Panc1 (cell line): ENCODE data around the gene LMAN1. TPM values are rescaled to one million over a fixed set of nuclear protein-coding genes. Genes with fewer than 3 reads are reported as not detected.

Experiments
- ATAC-seq: fragments of 200-7000 bp; cut with Tn5 transposase; 2 replicates; pipeline ENCODE4 v1.9.1; 2020; ENCODE audit warnings: mild to moderate bottlenecking, moderate library complexity
- BruUV-seq: library from RNA; stranded (reverse); fragments of 400-500 nt; replicated peaks from 2 replicates; lab custom pipeline; 2021; lab: Mats Ljungman, UMichigan
- CTCF ChIA-PET: fragments of 300-600 bp; sonication (Branson Sonifier 250); formaldehyde crosslinking; loops from one replicate; lab custom pipeline; 2022; ENCODE audit warnings: antibody characterized with exemption; lab: Charles Lee
- POLR2A ChIA-PET: fragments of 300-600 bp; sonication (Branson Sonifier 250); formaldehyde crosslinking; loops from one replicate; lab custom pipeline; 2022; ENCODE audit warnings: antibody characterized with exemption; lab: Charles Lee
- DNase-seq: peaks from one replicate; pipeline ENCODE4 v3.0.0-alpha.2; 2010; ENCODE audit warnings: low read depth, low spot score
- H3K27ac ChIP-seq: 2 replicates; pipeline ENCODE4 v1.5.1; 2011; ENCODE audit warnings: mild to moderate bottlenecking, low read length, inconsistent platforms
- H3K27me3 ChIP-seq: fragments of 200-500 bp; sonication (Bioruptor generic); 2 replicates; pipeline ENCODE4 v1.6.0; 2014; ENCODE audit warnings: low read length, inconsistent platforms; ENCODE audit not compliant: control insufficient read depth, insufficient read depth
- H3K36me3 ChIP-seq: fragments of 200-500 bp; sonication (Bioruptor generic); 2 replicates; pipeline ENCODE4 v1.5.1; 2014; ENCODE audit warnings: inconsistent platforms, mild to moderate bottlenecking, low read length, moderate library complexity; ENCODE audit not compliant: control insufficient read depth, insufficient read depth
- H3K4me1 ChIP-seq: 2 replicates; pipeline ENCODE4 v1.5.1; 2011; ENCODE audit warnings: inconsistent platforms, mild to moderate bottlenecking, low read length, moderate library complexity; ENCODE audit not compliant: control insufficient read depth, insufficient read depth
- H3K4me3 ChIP-seq, 2 experiments: 2 replicates each; pipeline ENCODE4 v1.5.1; 2011 to 2012; ENCODE audit warnings: low read depth in 2 of 2, low read length in 2 of 2, mild to moderate bottlenecking in 2 of 2, inconsistent platforms in 1 of 2, moderate library complexity in 1 of 2
- H3K9me3 ChIP-seq: fragments of 200-500 bp; sonication (Bioruptor generic); 2 replicates; pipeline ENCODE4 v1.5.1; 2014; ENCODE audit warnings: low read depth, mild to moderate bottlenecking, inconsistent platforms, low read length, moderate library complexity; ENCODE audit not compliant: control insufficient read depth, insufficient read depth
- POLR2AphosphoS5 ChIP-seq: IDR thresholded peaks from 2 replicates; pipeline ENCODE4 v1.6.1; 2012; ENCODE audit warnings: mild to moderate bottlenecking, low read depth, low read length, moderate library complexity
- SIN3A ChIP-seq: IDR thresholded peaks from 2 replicates; pipeline ENCODE4 v1.6.1; 2012; ENCODE audit warnings: low read depth, mild to moderate bottlenecking, low read length, moderate library complexity, borderline replicate concordance; ENCODE audit not compliant: insufficient read depth
- TCF7L2 ChIP-seq: IDR thresholded peaks from 2 replicates; pipeline ENCODE4 v1.6.1; 2011; ENCODE audit warnings: mild to moderate bottlenecking, low read depth, low read length, inconsistent platforms
- in situ Hi-C: cut with HindIII; loops from 2 replicates; pipeline ENCODE4 v1.10.0; 2016; ENCODE audit warnings: low sequenced_read_pairs, low pct_unique_long_range_greater_than_20kb
- intact Hi-C: fragments of 100-400 bp; cut with micrococcal nuclease; formaldehyde crosslinking; loops from one replicate; pipeline ENCODE4 v1.10.0; 2022; ENCODE audit not compliant: unreplicated experiment
- total RNA-seq: library from RNA; stranded (reverse); gene quantifications from one replicate; pipeline ENCODE4 v1.2.1, GENCODE V29; 2021; ENCODE audit not compliant: unreplicated experiment
- TF ChIP-seq, protein P1 (sequence below), 2 experiments: IDR thresholded peaks; 2 replicates each; pipeline ENCODE4 v1.6.1; 2011 to 2012; ENCODE audit warnings: low read depth in 2 of 2, control low read depth in 1 of 2, low read length in 1 of 2, mild to moderate bottlenecking in 1 of 2, moderate library complexity in 1 of 2; ENCODE audit not compliant: insufficient read depth in 1 of 2
- TF ChIP-seq, protein P2 (sequence below): fragments of 450-650 bp; IDR thresholded peaks from 2 replicates; pipeline ENCODE4 v1.5.1; 2017; ENCODE audit warnings: mild to moderate bottlenecking

The LMAN1 gene
- total RNA-seq, 1 experiment from 2014 or later: 60.8 TPM

DNA sequence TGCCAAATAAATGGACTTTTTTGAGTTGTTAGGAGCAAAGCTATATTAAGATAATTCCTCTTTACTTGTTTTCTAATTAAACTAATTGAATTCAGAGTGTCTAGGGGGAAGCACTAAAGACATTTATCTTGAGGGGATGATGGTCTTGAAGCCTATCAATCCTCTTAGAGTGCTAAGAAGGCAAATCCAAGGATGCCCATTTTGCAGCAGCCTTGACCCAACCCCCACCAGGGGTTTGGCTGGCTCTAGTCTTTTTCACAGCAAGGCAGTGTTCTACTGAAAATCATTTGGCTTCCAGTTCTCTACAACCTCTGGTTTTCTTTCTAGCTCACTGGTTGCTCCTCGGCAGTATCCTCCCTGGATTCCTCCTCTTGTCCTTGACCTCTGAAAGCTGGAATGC lies 79.3 kb downstream of the LMAN1 start:
- DNase-seq (no peak), ATAC-seq (no peak)
- no peaks in the 10 kb centered on the region for H3K36me3 ChIP-seq
- CTCF ChIA-PET: no interaction called here
- TF ChIP-seq, protein P1, sequence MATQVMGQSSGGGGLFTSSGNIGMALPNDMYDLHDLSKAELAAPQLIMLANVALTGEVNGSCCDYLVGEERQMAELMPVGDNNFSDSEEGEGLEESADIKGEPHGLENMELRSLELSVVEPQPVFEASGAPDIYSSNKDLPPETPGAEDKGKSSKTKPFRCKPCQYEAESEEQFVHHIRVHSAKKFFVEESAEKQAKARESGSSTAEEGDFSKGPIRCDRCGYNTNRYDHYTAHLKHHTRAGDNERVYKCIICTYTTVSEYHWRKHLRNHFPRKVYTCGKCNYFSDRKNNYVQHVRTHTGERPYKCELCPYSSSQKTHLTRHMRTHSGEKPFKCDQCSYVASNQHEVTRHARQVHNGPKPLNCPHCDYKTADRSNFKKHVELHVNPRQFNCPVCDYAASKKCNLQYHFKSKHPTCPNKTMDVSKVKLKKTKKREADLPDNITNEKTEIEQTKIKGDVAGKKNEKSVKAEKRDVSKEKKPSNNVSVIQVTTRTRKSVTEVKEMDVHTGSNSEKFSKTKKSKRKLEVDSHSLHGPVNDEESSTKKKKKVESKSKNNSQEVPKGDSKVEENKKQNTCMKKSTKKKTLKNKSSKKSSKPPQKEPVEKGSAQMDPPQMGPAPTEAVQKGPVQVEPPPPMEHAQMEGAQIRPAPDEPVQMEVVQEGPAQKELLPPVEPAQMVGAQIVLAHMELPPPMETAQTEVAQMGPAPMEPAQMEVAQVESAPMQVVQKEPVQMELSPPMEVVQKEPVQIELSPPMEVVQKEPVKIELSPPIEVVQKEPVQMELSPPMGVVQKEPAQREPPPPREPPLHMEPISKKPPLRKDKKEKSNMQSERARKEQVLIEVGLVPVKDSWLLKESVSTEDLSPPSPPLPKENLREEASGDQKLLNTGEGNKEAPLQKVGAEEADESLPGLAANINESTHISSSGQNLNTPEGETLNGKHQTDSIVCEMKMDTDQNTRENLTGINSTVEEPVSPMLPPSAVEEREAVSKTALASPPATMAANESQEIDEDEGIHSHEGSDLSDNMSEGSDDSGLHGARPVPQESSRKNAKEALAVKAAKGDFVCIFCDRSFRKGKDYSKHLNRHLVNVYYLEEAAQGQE (IDR thresholded peaks at IDR 0.05; ENCODE audit: insufficient read depth in 1 of 2, low read depth in 2 of 2, low read length in 1 of 2): no peak
- TF ChIP-seq TCF7L2: no peak
- TF ChIP-seq SIN3A: no peak
- TF ChIP-seq, protein P2, sequence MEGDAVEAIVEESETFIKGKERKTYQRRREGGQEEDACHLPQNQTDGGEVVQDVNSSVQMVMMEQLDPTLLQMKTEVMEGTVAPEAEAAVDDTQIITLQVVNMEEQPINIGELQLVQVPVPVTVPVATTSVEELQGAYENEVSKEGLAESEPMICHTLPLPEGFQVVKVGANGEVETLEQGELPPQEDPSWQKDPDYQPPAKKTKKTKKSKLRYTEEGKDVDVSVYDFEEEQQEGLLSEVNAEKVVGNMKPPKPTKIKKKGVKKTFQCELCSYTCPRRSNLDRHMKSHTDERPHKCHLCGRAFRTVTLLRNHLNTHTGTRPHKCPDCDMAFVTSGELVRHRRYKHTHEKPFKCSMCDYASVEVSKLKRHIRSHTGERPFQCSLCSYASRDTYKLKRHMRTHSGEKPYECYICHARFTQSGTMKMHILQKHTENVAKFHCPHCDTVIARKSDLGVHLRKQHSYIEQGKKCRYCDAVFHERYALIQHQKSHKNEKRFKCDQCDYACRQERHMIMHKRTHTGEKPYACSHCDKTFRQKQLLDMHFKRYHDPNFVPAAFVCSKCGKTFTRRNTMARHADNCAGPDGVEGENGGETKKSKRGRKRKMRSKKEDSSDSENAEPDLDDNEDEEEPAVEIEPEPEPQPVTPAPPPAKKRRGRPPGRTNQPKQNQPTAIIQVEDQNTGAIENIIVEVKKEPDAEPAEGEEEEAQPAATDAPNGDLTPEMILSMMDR: no peak
- no peak for TF ChIP-seq POLR2AphosphoS5
- H3K27ac ChIP-seq: no peak overlapping the region
- H3K27me3 ChIP-seq: peaks cover 10% of the 10 kb centered on the region
- in situ Hi-C loops (no loop called here), intact Hi-C loops (no loop called here)
- no peaks in the 10 kb centered on the region for H3K9me3 ChIP-seq
- no peak overlapping the region for H3K4me3 ChIP-seq
- H3K4me1 ChIP-seq: no peaks in the 10 kb centered on the region
- POLR2A ChIA-PET: no interaction called here
- no TSS peak for BruUV-seq

DNA sequence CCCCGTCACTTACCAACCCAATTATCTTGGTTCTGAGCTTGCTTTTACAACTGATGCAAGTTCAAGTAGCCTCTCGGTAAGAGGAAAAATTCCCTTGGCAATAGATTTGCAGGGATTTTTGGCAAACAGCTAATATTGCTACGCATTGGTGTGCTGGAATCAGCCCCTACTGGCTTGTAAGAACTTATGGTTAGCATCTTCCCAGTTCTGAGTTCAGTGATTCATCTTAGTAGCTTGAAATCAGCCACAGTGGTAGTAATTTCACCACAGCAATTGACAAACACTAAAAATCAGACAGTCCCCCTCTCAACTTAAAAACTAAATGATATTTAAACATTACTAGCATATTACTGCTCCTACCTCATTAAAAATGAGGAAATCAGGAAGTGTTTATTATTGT lies 79.9 kb downstream of the LMAN1 start:
- TF ChIP-seq TCF7L2 (no peak), POLR2AphosphoS5 (no peak), SIN3A (no peak)
- TF ChIP-seq, protein P1 (IDR thresholded peaks at IDR 0.05; ENCODE audit: insufficient read depth in 1 of 2, low read depth in 2 of 2, low read length in 1 of 2): no peak
- in situ Hi-C loops (no loop called here), intact Hi-C loops (no loop called here)
- BruUV-seq: no TSS peak
- DNase-seq (no peak), ATAC-seq (no peak)
- no peak overlapping the region for H3K27ac ChIP-seq
- ChIA-PET CTCF (no interaction called here), POLR2A (interaction anchor here (0.5 kb wide), 1 partner anchor 481 kb away, joined by 12 read pairs; no protein-coding TSS in a partner anchor)
- no peaks in the 10 kb centered on the region for H3K9me3 ChIP-seq
- H3K36me3 ChIP-seq: no peaks in the 10 kb centered on the region
- no peaks in the 10 kb centered on the region for H3K4me1 ChIP-seq
- no peak overlapping the region for H3K4me3 ChIP-seq
- H3K27me3 ChIP-seq: peaks cover 4% of the 10 kb centered on the region
